Gastroesophageal sphincter (tissue), 3 donors: ENCODE data around the gene ABCF1.

ENCODE experiments used
- CTCF ChIP-seq, 4 experiments: fragments of 200-600 bp in 2 of 4; fragments of 450-650 bp in 2 of 4; sonication (generic) in 1 of 4; IDR thresholded peaks; one replicate each; pipeline ENCODE4 v1.5.1; 2017 to 2019; ENCODE audit warnings: antibody characterized with exemption in 4 of 4, mild to moderate bottlenecking in 2 of 4, moderate library complexity in 2 of 4
- POLR2A ChIP-seq, 2 donors: fragments of 450-650 bp; IDR thresholded peaks; one replicate each; pipeline ENCODE4 v1.6.1; 2017; ENCODE audit warnings: antibody characterized with exemption in 2 of 2, mild to moderate bottlenecking in 2 of 2, moderate library complexity in 1 of 2
- POLR2AphosphoS5 ChIP-seq: sonication (generic); formaldehyde crosslinking; IDR thresholded peaks from one replicate; pipeline ENCODE4 v1.6.1; 2017; ENCODE audit warnings: antibody characterized with exemption

DNA sequence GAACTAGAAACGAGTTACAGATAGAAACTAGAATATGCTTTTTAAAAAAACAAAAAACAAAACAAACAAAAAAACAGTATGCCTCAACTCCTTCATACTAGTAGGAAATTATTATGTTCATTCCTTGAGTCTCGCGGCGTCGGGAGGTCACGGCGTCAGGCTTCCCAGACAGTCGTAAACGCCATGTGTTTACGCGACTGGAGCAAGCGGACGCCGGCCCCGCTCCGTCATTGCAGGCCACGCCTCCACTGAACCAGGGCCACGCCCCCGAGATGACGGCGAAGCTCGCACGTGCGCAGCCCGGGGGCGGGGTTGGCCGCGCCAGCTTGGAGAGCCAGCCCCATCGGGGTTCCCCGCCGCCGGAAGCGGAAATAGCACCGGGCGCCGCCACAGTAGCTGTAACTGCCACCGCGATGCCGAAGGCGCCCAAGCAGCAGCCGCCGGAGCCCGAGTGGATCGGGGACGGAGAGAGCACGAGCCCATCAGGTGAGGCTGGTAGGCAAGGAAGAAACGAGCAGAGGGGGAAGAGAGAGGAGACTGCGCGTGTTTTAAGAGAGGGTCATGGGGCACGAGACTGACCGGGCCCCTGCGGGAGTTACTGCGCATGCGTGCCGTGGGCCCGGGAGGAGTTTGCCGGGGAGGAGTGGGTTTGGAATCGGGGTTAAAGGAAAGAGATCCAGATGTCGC, at the start of gene ABCF1:
- no peak for TF ChIP-seq CTCF (IDR thresholded peaks at IDR 0.05)
- TF ChIP-seq POLR2AphosphoS5: peak; percentile 82
- peak; percentile 56 to 58 for TF ChIP-seq POLR2A (IDR thresholded peaks at IDR 0.05)
